ENCODE measurements around the gene SSMEM1. TPM values are rescaled to one million over a fixed set of nuclear protein-coding genes. Genes with fewer than 3 reads are reported as not detected.
A peak's percentile ranks its signal among the peaks of the same experiment; 100 is the strongest.
"Not testable (repeated sequence)": the region's sequence is repeated elsewhere in the genome, so short reads cannot be mapped to it uniquely, and the experiment has no call there.

Gene SSMEM1
- total RNA-seq, 1 experiment from 2014 or later: not detected

GRCh38 chr7:130242198-130243014 is 34.7 kb downstream of the SSMEM1 start:
- ChIA-PET POLR2A (interaction anchor here (0.6 kb wide), 1 partner anchor 171 kb away, joined by 6 read pairs; no protein-coding TSS in a partner anchor), CTCF (interaction anchor here (1.5 kb wide), 1 partner anchor 516 kb away, joined by 6 read pairs; no protein-coding TSS in a partner anchor)
- intact Hi-C loops (cut with micrococcal nuclease; ENCODE audit: unreplicated experiment) (loop anchor here (5.0 to 10.0 kb wide), 2 partner anchors 245 to 592 kb away; no protein-coding TSS in a partner anchor), in situ Hi-C loops (cut with HindIII; ENCODE audit: low pct_unique_long_range_greater_than_20kb, low sequenced_read_pairs) (no loop called here)
- TF ChIP-seq TCF7L2 (IDR thresholded peaks at IDR 0.05; ENCODE audit: low read depth, low read length) (no peak), CTCF (IDR thresholded peaks at IDR 0.05) (peak; percentile 93)
- Histone ChIP-seq H3K27ac (ENCODE audit: low read length) (no peak overlapping the region), H3K4me3 (ENCODE audit: low read depth in 2 of 2, low read length in 2 of 2) (no peak overlapping the region), H3K4me1 (ENCODE audit: control insufficient read depth, insufficient read depth, low read length) (no peaks in the 10 kb centered on the region), H3K9me3 (ENCODE audit: control insufficient read depth, insufficient read depth, low read depth, low read length) (no peaks in the 10 kb centered on the region), H3K27me3 (ENCODE audit: control insufficient read depth, insufficient read depth, low read length) (no peaks in the 10 kb centered on the region), H3K36me3 (ENCODE audit: control insufficient read depth, insufficient read depth, low read length) (no peaks in the 10 kb centered on the region)
- BruUV-seq (replicated peaks): no TSS peak
- ATAC-seq (peak; percentile 96), DNase-seq (ENCODE audit: low read depth, low spot score) (peak; percentile 24)

- ATAC-seq; DNase-seq (ENCODE audit: low read depth, low spot score); in situ Hi-C loops (cut with HindIII; ENCODE audit: low pct_unique_long_range_greater_than_20kb, low sequenced_read_pairs); H3K27me3 ChIP-seq (ENCODE audit: control insufficient read depth, insufficient read depth, low read length); H3K9me3 ChIP-seq (ENCODE audit: control insufficient read depth, insufficient read depth, low read depth, low read length); POLR2A ChIA-PET; H3K27ac ChIP-seq (ENCODE audit: low read length); H3K4me3 ChIP-seq (ENCODE audit: low read depth in 2 of 2, low read length in 2 of 2); H3K36me3 ChIP-seq (ENCODE audit: control insufficient read depth, insufficient read depth, low read length); BruUV-seq (replicated peaks); H3K4me1 ChIP-seq (ENCODE audit: control insufficient read depth, insufficient read depth, low read length): not testable (repeated sequence)
- CTCF ChIA-PET: interaction anchor here (0.6 to 1.5 kb wide), 3 partner anchors 179 to 515 kb away, joined by 4 to 6 read pairs (median 6); no protein-coding TSS in a partner anchor
- intact Hi-C loops (cut with micrococcal nuclease; ENCODE audit: unreplicated experiment): loop anchor here (5.0 to 10.0 kb wide), 2 partner anchors 244 to 591 kb away; no protein-coding TSS in a partner anchor
Measured at GRCh38 chr7:130243486-130243885, 35.8 kb downstream of the SSMEM1 start.

- in situ Hi-C loops (cut with HindIII; ENCODE audit: low pct_unique_long_range_greater_than_20kb, low sequenced_read_pairs): not testable (repeated sequence)
Measured at GRCh38 chr7:130246491-130246890, 38.8 kb downstream of the SSMEM1 start.

GRCh38 chr7:130248842-130249241 is 41.2 kb downstream of the SSMEM1 start:
- POLR2A ChIA-PET; BruUV-seq (replicated peaks); H3K4me3 ChIP-seq (ENCODE audit: low read depth in 2 of 2, low read length in 2 of 2); H3K27ac ChIP-seq (ENCODE audit: low read length); H3K4me1 ChIP-seq (ENCODE audit: control insufficient read depth, insufficient read depth, low read length); DNase-seq (ENCODE audit: low read depth, low spot score); H3K27me3 ChIP-seq (ENCODE audit: control insufficient read depth, insufficient read depth, low read length); ATAC-seq; in situ Hi-C loops (cut with HindIII; ENCODE audit: low pct_unique_long_range_greater_than_20kb, low sequenced_read_pairs); H3K36me3 ChIP-seq (ENCODE audit: control insufficient read depth, insufficient read depth, low read length); CTCF ChIA-PET; H3K9me3 ChIP-seq (ENCODE audit: control insufficient read depth, insufficient read depth, low read depth, low read length): not testable (repeated sequence)
- intact Hi-C loops (cut with micrococcal nuclease; ENCODE audit: unreplicated experiment): loop anchor here (10.0 kb wide), 1 partner anchor 586 kb away; no protein-coding TSS in a partner anchor

More at GRCh38 chr7:130246491-130246890, 38.8 kb downstream of the SSMEM1 start:
- H3K36me3 ChIP-seq (ENCODE audit: control insufficient read depth, insufficient read depth, low read length); H3K9me3 ChIP-seq (ENCODE audit: control insufficient read depth, insufficient read depth, low read depth, low read length); H3K4me3 ChIP-seq (ENCODE audit: low read depth in 2 of 2, low read length in 2 of 2); H3K27me3 ChIP-seq (ENCODE audit: control insufficient read depth, insufficient read depth, low read length); BruUV-seq (replicated peaks); H3K27ac ChIP-seq (ENCODE audit: low read length); DNase-seq (ENCODE audit: low read depth, low spot score); POLR2A ChIA-PET; H3K4me1 ChIP-seq (ENCODE audit: control insufficient read depth, insufficient read depth, low read length); CTCF ChIA-PET; ATAC-seq: not testable (repeated sequence)
- intact Hi-C loops (cut with micrococcal nuclease; ENCODE audit: unreplicated experiment): loop anchor here (10.0 kb wide), 1 partner anchor 588 kb away; no protein-coding TSS in a partner anchor

GRCh38 chr7:130249626-130250025 is 42.0 kb downstream of the SSMEM1 start:
- DNase-seq (ENCODE audit: low read depth, low spot score); H3K27ac ChIP-seq (ENCODE audit: low read length); CTCF ChIA-PET; H3K9me3 ChIP-seq (ENCODE audit: control insufficient read depth, insufficient read depth, low read depth, low read length); in situ Hi-C loops (cut with HindIII; ENCODE audit: low pct_unique_long_range_greater_than_20kb, low sequenced_read_pairs); BruUV-seq (replicated peaks); ATAC-seq; POLR2A ChIA-PET; H3K4me3 ChIP-seq (ENCODE audit: low read depth in 2 of 2, low read length in 2 of 2); H3K4me1 ChIP-seq (ENCODE audit: control insufficient read depth, insufficient read depth, low read length); H3K27me3 ChIP-seq (ENCODE audit: control insufficient read depth, insufficient read depth, low read length); H3K36me3 ChIP-seq (ENCODE audit: control insufficient read depth, insufficient read depth, low read length): not testable (repeated sequence)
- intact Hi-C loops (cut with micrococcal nuclease; ENCODE audit: unreplicated experiment): loop anchor here (10.0 kb wide), 1 partner anchor 585 kb away; no protein-coding TSS in a partner anchor

All from Panc1 (cell line).